Mesothelial cell of epicardium (in vitro differentiated cells): ENCODE measurements around the gene CENPB. TPM values are rescaled to one million over a fixed set of nuclear protein-coding genes. Genes with fewer than 3 reads are reported as not detected.

ENCODE experiments used
- DNase-seq, 2 experiments: peaks; one replicate each; pipeline ENCODE4 v3.0.0; 2021; ENCODE audit warnings: low spot score in 2 of 2; ENCODE audit not compliant: unreplicated experiment in 2 of 2
- H3K27ac Mint-ChIP-seq: 2 replicates; pipeline ENCODE4 v1.8.0; 2021; ENCODE audit warnings: mixed read lengths
- H3K27me3 Mint-ChIP-seq: 2 replicates; pipeline ENCODE4 v1.8.0; 2021; ENCODE audit warnings: low read depth, mixed read lengths
- H3K36me3 Mint-ChIP-seq: 2 replicates; pipeline ENCODE4 v1.8.0; 2021; ENCODE audit warnings: mixed read lengths
- H3K4me1 Mint-ChIP-seq: 2 replicates; pipeline ENCODE4 v1.8.0; 2021; ENCODE audit warnings: mixed read lengths
- H3K4me3 Mint-ChIP-seq: 2 replicates; pipeline ENCODE4 v1.8.0; 2021; ENCODE audit warnings: mild to moderate bottlenecking, moderate library complexity, mixed read lengths
- H3K9me3 Mint-ChIP-seq: 2 replicates; pipeline ENCODE4 v1.8.0; 2021; ENCODE audit warnings: mixed read lengths
- total RNA-seq: library from RNA; stranded (reverse); gene quantifications from 3 replicates; pipeline ENCODE4 v1.2.1, GENCODE V29; 2021
- TF ChIP-seq, protein P1 (sequence below): fragments of 200-600 bp; sonication (generic); IDR thresholded peaks from one replicate; pipeline ENCODE4 v1.5.0; 2021; ENCODE audit warnings: antibody characterized with exemption; ENCODE audit not compliant: unreplicated experiment

Gene CENPB
- total RNA-seq, 1 donor from 2014 or later = 63.0 TPM

DNA sequence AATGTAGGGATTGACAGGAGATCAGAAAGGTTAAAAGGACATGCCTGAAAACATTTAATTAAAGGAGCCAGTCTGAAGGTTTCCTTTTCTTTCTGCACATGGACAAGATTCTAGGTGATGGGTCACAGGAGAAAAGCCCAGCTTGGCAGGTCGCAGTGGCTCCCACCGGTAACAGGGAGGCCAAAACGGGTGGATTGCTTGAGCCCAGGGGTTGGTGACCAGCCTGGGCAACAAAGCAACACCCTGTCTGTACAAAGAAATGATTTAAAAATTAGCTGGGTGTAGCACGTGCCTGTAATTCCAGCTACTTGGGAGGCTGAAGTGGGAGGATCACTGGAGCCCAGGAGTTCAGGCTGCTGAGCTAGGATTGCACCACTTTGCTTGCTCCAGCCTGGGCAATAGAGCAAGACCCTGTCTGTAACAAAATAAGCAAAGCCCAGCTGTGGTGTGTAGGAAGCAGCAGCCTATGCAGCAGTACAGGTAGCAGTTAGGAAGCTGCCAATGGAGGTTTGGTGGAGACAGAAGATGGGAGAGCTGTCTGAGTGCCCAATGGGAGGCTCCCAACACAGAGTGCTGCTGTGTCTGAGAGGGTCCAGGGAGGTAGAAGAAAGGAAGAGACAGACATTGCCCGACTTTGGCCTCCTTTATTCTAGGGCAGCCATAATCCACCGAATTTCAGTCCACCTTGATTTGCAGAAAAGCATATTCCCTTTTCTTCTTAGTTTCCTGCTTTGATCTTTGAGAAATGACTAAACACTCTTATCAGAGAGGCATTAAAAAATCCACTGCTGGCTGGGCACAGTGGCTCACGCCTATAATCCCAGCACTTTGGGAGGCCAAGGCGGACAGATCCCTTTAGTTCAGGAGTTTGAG is 26.7 kb upstream of the CENPB start:
- Mint-ChIP-seq H3K4me3 (no peak overlapping the region), H3K27me3 (peaks cover 5% of the 10 kb centered on the region), H3K9me3 (no peaks in the 10 kb centered on the region), H3K4me1 (peaks cover 28% of the 10 kb centered on the region), H3K36me3 (no peaks in the 10 kb centered on the region), H3K27ac (peak overlapping the region; percentile 99)
- TF ChIP-seq, protein P1, sequence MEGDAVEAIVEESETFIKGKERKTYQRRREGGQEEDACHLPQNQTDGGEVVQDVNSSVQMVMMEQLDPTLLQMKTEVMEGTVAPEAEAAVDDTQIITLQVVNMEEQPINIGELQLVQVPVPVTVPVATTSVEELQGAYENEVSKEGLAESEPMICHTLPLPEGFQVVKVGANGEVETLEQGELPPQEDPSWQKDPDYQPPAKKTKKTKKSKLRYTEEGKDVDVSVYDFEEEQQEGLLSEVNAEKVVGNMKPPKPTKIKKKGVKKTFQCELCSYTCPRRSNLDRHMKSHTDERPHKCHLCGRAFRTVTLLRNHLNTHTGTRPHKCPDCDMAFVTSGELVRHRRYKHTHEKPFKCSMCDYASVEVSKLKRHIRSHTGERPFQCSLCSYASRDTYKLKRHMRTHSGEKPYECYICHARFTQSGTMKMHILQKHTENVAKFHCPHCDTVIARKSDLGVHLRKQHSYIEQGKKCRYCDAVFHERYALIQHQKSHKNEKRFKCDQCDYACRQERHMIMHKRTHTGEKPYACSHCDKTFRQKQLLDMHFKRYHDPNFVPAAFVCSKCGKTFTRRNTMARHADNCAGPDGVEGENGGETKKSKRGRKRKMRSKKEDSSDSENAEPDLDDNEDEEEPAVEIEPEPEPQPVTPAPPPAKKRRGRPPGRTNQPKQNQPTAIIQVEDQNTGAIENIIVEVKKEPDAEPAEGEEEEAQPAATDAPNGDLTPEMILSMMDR = no peak
- DNase-seq = no peak

DNA sequence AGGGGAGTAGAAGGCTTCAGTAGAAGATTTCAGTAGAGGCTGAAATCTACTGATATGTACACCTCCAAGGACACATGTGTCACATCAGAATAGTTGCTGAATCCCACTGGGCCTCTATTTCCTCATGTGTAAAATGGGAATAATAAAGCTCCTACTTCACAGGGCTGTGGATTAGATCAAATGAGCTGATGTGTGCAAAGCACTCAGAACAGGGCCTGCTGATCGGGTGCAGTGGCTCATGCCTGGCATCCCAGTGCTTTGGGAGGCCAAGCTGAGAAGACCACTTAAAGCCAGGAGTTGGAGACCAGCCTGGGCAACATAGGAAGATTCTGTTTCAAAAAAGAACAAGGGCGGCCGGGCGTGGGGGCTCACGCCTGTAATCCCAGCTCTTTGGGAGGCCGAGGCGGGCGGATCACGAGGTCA is 25.7 kb upstream of the CENPB start:
- H3K27ac Mint-ChIP-seq = peak overlapping the region; percentile 99
- no peaks in the 10 kb centered on the region for H3K36me3 Mint-ChIP-seq
- H3K4me3 Mint-ChIP-seq = no peak overlapping the region
- no peaks in the 10 kb centered on the region for H3K9me3 Mint-ChIP-seq
- TF ChIP-seq, protein P1 = no peak
- no peak for DNase-seq
- peaks cover 5% of the 10 kb centered on the region for H3K27me3 Mint-ChIP-seq
- H3K4me1 Mint-ChIP-seq = peaks cover 37% of the 10 kb centered on the region

DNA sequence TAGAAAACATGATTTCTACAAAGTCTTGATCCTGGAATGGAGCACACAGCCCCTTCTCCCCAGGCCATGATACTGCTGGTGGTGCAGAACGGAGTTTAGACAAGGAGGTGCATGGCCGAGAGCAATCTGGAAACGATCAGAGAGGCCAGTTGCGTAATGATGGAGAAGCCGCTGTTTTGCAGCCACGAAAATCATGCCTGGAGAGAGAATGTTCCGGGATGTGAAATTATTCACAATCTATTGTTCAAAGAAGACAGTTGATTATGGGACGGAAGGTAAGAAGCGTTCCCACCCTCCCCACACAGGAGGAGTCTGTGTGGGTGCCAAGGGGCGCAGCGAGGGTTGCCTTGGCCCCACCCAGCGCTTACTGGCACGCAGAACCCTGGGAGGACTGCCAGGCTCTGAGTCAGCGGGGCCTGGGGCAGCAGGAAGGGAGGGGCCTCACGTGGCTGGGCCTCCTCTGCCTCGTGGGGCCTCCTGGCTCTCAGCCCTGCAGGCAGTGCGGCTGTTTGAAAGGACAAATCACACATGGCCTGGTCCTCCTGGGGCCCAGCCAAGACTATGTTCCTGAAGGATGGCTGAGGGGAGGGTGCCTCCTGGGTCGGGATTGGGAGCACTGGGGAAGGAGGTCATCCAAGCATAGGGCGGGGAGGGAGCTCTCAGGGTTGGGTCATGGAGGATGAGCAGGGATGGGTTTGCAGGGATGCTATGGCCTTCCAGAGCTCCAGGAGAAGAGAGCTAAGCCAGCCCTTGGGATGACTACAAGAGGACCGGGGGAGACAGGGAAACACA is 25.1 kb upstream of the CENPB start:
- Mint-ChIP-seq H3K36me3 (no peaks in the 10 kb centered on the region), H3K27ac (peak overlapping the region; percentile 99), H3K4me1 (peaks cover 42% of the 10 kb centered on the region), H3K4me3 (peak overlapping the region; percentile 58), H3K9me3 (no peaks in the 10 kb centered on the region), H3K27me3 (peaks cover 4% of the 10 kb centered on the region)
- peak; percentile 91 to 97 for DNase-seq
- TF ChIP-seq, protein P1 = no peak

DNA sequence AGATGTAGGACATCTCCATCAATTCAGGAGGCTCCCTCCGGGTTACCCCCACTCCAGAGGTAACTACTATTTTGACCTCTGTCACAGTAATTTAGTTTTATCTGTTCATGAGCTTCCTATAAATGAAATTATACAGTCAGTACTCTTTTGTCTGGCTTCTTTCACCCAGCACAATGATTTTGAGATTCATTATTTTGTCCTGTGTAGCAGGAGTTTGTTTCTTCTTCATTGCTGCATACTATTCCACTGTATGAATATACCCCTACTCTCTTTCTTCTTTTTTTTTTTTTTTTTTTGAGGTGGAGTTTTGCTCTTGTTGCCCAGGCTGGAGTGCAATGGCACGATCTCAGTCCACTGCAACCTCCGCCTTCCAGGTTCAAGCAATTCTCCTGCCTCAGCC is 22.0 kb upstream of the CENPB start:
- peaks cover 4% of the 10 kb centered on the region for H3K36me3 Mint-ChIP-seq
- H3K27me3 Mint-ChIP-seq = no peaks in the 10 kb centered on the region
- DNase-seq = no peak
- H3K9me3 Mint-ChIP-seq = no peaks in the 10 kb centered on the region
- H3K4me3 Mint-ChIP-seq = no peak overlapping the region
- H3K27ac Mint-ChIP-seq = peak overlapping the region; percentile 66
- peaks cover 41% of the 10 kb centered on the region for H3K4me1 Mint-ChIP-seq
- TF ChIP-seq, protein P1 = no peak

DNA sequence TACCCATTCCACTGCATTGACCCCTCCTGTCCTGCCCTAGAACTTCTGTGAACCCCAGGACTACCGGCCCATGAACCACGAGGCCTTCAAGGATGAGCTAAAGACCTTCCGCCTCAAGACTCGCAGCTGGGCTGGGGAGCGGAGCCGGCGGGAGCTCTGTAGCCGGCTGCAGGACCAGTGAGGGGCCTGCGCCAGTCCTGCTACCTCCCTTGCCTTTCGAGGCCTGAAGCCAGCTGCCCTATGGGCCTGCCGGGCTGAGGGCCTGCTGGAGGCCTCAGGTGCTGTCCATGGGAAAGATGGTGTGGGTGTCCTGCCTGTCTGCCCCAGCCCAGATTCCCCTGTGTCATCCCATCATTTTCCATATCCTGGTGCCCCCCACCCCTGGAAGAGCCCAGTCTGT is 18.2 kb upstream of the CENPB start:
- DNase-seq = no peak
- Mint-ChIP-seq H3K36me3 (peaks cover 20% of the 10 kb centered on the region), H3K4me1 (peaks cover 26% of the 10 kb centered on the region), H3K9me3 (no peaks in the 10 kb centered on the region), H3K27me3 (no peaks in the 10 kb centered on the region), H3K27ac (no peak overlapping the region), H3K4me3 (no peak overlapping the region)
- TF ChIP-seq, protein P1 = no peak
